H1 (cell line): ENCODE results near the gene MATN4. TPM values are rescaled to one million over a fixed set of nuclear protein-coding genes. Genes with fewer than 3 reads are reported as not detected.

Source experiments
- CTCF ChIA-PET: fragments of 300-600 bp; sonication (Branson Sonifier 250); formaldehyde crosslinking; loops from one replicate; lab custom pipeline; 2021; ENCODE audit not compliant: partially characterized antibody; lab: Charles Lee
- POLR2A ChIA-PET: fragments of 300-600 bp; sonication (Branson Sonifier 250); formaldehyde crosslinking; loops from one replicate; lab custom pipeline; 2021; ENCODE audit warnings: inconsistent platforms; ENCODE audit not compliant: partially characterized antibody; lab: Charles Lee
- DNase-seq, 2 experiments: peaks; one replicate each; pipeline versions ENCODE4 v3.0.0 to v3.0.0-alpha.2; 2010 to 2022; ENCODE audit warnings: low spot score in 2 of 2, low read depth in 1 of 2, mixed read lengths in 1 of 2
- FAIRE-seq: peaks from 2 replicates; lab custom pipeline; 2011; peaks lifted over from hg19 to GRCh38; lab: Jason Lieb, UNC
- H2AFZ ChIP-seq: 2 replicates; pipeline ENCODE4 v1.8.1; 2012; ENCODE audit warnings: low read length, inconsistent platforms
- H2AK5ac ChIP-seq: 2 replicates; pipeline ENCODE4 v1.6.1; 2013; ENCODE audit warnings: low read depth, low read length
- H2BK120ac ChIP-seq: replicated peaks from 2 replicates; pipeline ENCODE3; 2013; ENCODE audit warnings: low read depth, low read length, inconsistent platforms
- H2BK12ac ChIP-seq: 2 replicates; pipeline ENCODE4 v1.6.1; 2013; ENCODE audit warnings: low read depth, low read length
- H2BK15ac ChIP-seq: 2 replicates; pipeline ENCODE4 v1.6.1; 2013; ENCODE audit warnings: low read length
- H2BK20ac ChIP-seq: 2 replicates; pipeline ENCODE4 v1.6.1; 2013; ENCODE audit warnings: low read length
- H2BK5ac ChIP-seq: 2 replicates; pipeline ENCODE4 v1.6.1; 2013; ENCODE audit warnings: low read depth, low read length
- H3K14ac ChIP-seq: 2 replicates; pipeline ENCODE4 v1.6.1; 2013; ENCODE audit warnings: inconsistent platforms; ENCODE audit not compliant: insufficient read length
- H3K18ac ChIP-seq: 2 replicates; pipeline ENCODE4 v1.6.1; 2013; ENCODE audit warnings: low read length; ENCODE audit errors: extremely low read depth
- H3K23ac ChIP-seq: 2 replicates; pipeline ENCODE4 v1.6.1; 2013; ENCODE audit warnings: inconsistent platforms; ENCODE audit not compliant: insufficient read length
- H3K23me2 ChIP-seq: 2 replicates; pipeline ENCODE4 v1.6.1; 2013; ENCODE audit warnings: low read depth, low read length
- H3K27ac ChIP-seq: 2 replicates; pipeline ENCODE4 v1.6.1; 2011; ENCODE audit warnings: low read depth, low read length, inconsistent platforms
- H3K27me3 ChIP-seq, 4 experiments: replicated peaks in 1 of 4; 1 replicate in 1 of 4; 2 replicates in 3 of 4; pipeline versions ENCODE4 v1.6.1 to v1.8.1; 2011 to 2013; ENCODE audit warnings: low read length in 3 of 4, mild to moderate bottlenecking in 3 of 4, inconsistent platforms in 2 of 4, mixed read lengths in 2 of 4, moderate library complexity in 1 of 4; ENCODE audit not compliant: control insufficient read depth in 3 of 4, insufficient read depth in 3 of 4; ENCODE audit errors: extremely low read depth in 1 of 4
- H3K36me3 ChIP-seq, 4 experiments: 2 replicates each; pipeline versions ENCODE4 v1.6.1 to v1.8.1; 2011 to 2013; ENCODE audit warnings: mild to moderate bottlenecking in 4 of 4, low read length in 3 of 4, moderate library complexity in 2 of 4, control low read depth in 1 of 4, inconsistent platforms in 1 of 4; ENCODE audit not compliant: insufficient read depth in 4 of 4, control insufficient read depth in 2 of 4
- H3K4ac ChIP-seq: replicated peaks from 2 replicates; pipeline ENCODE3; 2013; ENCODE audit warnings: low read length, low read depth, mixed read lengths, inconsistent platforms; ENCODE audit not compliant: insufficient read length
- H3K4me1 ChIP-seq, 4 experiments: replicated peaks in 1 of 4; 1 replicate in 1 of 4; 2 replicates in 3 of 4; pipeline versions ENCODE4 v1.6.1 to v1.8.1; 2011 to 2013; ENCODE audit warnings: low read length in 3 of 4, inconsistent platforms in 2 of 4, mixed read lengths in 1 of 4; ENCODE audit not compliant: insufficient read depth in 4 of 4, control insufficient read depth in 3 of 4
- H3K4me2 ChIP-seq, 2 experiments: 2 replicates each; pipeline versions ENCODE4 v1.6.1 to v1.8.1; 2011 to 2013; ENCODE audit warnings: low read depth in 2 of 2, low read length in 2 of 2, control low read depth in 1 of 2, inconsistent platforms in 1 of 2, mild to moderate bottlenecking in 1 of 2; ENCODE audit not compliant: insufficient read depth in 1 of 2
- H3K4me3 ChIP-seq, 4 experiments: fragments of 200-600, 300-600 bp in 1 of 4; sonication (generic), shearing (Covaris generic), sonication (Bioruptor Twin) in 1 of 4; 2 replicates each; pipeline versions ENCODE4 v1.5.1 to v1.8.1; 2011 to 2016; ENCODE audit warnings: low read length in 4 of 4, low read depth in 3 of 4, control low read depth in 2 of 4, inconsistent platforms in 2 of 4, mild to moderate bottlenecking in 2 of 4, mixed read lengths in 1 of 4, moderate library complexity in 1 of 4; ENCODE audit not compliant: insufficient read depth in 2 of 4; ENCODE audit errors: extremely low read depth in 1 of 4
- H3K56ac ChIP-seq: replicated peaks from 2 replicates; pipeline ENCODE3; 2013; ENCODE audit warnings: low read depth, mild to moderate bottlenecking, mixed read lengths, low read length, inconsistent platforms; ENCODE audit not compliant: insufficient read length
- H3K79me1 ChIP-seq: 2 replicates; pipeline ENCODE4 v1.6.1; 2013; ENCODE audit warnings: low read depth, low read length, control low read depth
- H3K79me2 ChIP-seq, 2 experiments: 2 replicates each; pipeline versions ENCODE4 v1.6.1 to v1.8.1; 2012 to 2013; ENCODE audit warnings: low read length in 2 of 2, mild to moderate bottlenecking in 2 of 2, inconsistent platforms in 1 of 2; ENCODE audit not compliant: insufficient read depth in 2 of 2, control insufficient read depth in 1 of 2
- H3K9ac ChIP-seq, 4 experiments: replicated peaks in 1 of 4; 1 replicate in 1 of 4; 2 replicates in 3 of 4; pipeline versions ENCODE4 v1.6.1 to v1.8.1; 2011 to 2013; ENCODE audit warnings: low read depth in 3 of 4, low read length in 3 of 4, control low read depth in 2 of 4, mild to moderate bottlenecking in 2 of 4, moderate library complexity in 2 of 4, inconsistent platforms in 1 of 4; ENCODE audit errors: extremely low read depth in 1 of 4
- H3K9me3 ChIP-seq, 2 experiments: 2 replicates each; pipeline versions ENCODE4 v1.6.1 to v1.8.1; 2012 to 2013; ENCODE audit warnings: mild to moderate bottlenecking in 2 of 2, moderate library complexity in 2 of 2, control low read depth in 1 of 2, inconsistent platforms in 1 of 2, low read depth in 1 of 2, low read length in 1 of 2, mixed read lengths in 1 of 2; ENCODE audit not compliant: insufficient read depth in 2 of 2
- H4K20me1 ChIP-seq, 2 experiments: replicated peaks in 1 of 2; 2 replicates each; pipeline versions ENCODE3 to v1.8.1; 2011 to 2013; ENCODE audit warnings: inconsistent platforms in 2 of 2, low read length in 2 of 2, mild to moderate bottlenecking in 1 of 2; ENCODE audit not compliant: insufficient read depth in 2 of 2, control insufficient read depth in 1 of 2
- H4K5ac ChIP-seq: 2 replicates; pipeline ENCODE4 v1.6.1; 2013; ENCODE audit warnings: low read length, low read depth, mixed read lengths, inconsistent platforms; ENCODE audit not compliant: insufficient read length
- H4K8ac ChIP-seq: 2 replicates; pipeline ENCODE4 v1.8.0; 2013; ENCODE audit warnings: mild to moderate bottlenecking, moderate library complexity, low read length, inconsistent platforms; ENCODE audit not compliant: insufficient read depth; ENCODE audit errors: extremely low read depth
- H4K91ac ChIP-seq: replicated peaks from 2 replicates; pipeline ENCODE3; 2013; ENCODE audit warnings: low read length, mixed read lengths, inconsistent platforms; ENCODE audit not compliant: insufficient read length
- CBX8 ChIP-seq: fragments of 300-800, 300-1000 bp; sonication (generic); IDR thresholded peaks from 2 replicates; pipeline ENCODE4 v1.7.1; 2016; ENCODE audit warnings: low read depth, low read length, borderline replicate concordance
- PHF8 ChIP-seq: fragments of 200-600 bp; sonication (generic); conservative IDR thresholded peaks from 2 replicates; pipeline ENCODE4 v1.7.1; 2012; ENCODE audit warnings: low read depth, mild to moderate bottlenecking, inconsistent platforms, low read length, moderate library complexity
- YY1 ChIP-seq: IDR thresholded peaks from 2 replicates; pipeline ENCODE4 v1.6.1; 2011; ENCODE audit warnings: low read depth, mild to moderate bottlenecking, low read length
- WGBS, 2 experiments: shearing (Covaris generic) in 1 of 2; methylation state at CpG; one replicate each; pipeline versions ENCODE4 v1.1.6 to v1.1.7; 2013 to 2015; ENCODE audit warnings: low lambda C conversion rate in 2 of 2, mixed read lengths in 2 of 2, inconsistent platforms in 1 of 2, low coverage in 1 of 2, missing lambda C conversion rate in 1 of 2; ENCODE audit not compliant: insufficient replicate concordance in 2 of 2, insufficient coverage in 1 of 2, insufficient read length in 1 of 2; ENCODE audit errors: extremely low coverage in 1 of 2, missing lambda C conversion rate in 1 of 2; 5-methylcytosine and 5-hydroxymethylcytosine counted together
- polyA plus RNA-seq, 7 experiments: library from polyadenylated mRNA; depleted of rRNA in 3 of 7; stranded (reverse) in 5 of 7; unstranded in 2 of 7; fragments of >200 nt in 5 of 7; fragments of 200-250 nt in 2 of 7; gene quantifications; 1 replicate in 5 of 7; 2 replicates in 1 of 7; 4 replicates in 1 of 7; pipeline versions ENCODE4 v1.2.1 to v1.2.3, GENCODE V29; 2011 to 2013; ENCODE audit warnings: missing spikeins in 2 of 7, mixed read lengths in 2 of 7
- total RNA-seq: library from RNA; stranded (reverse); fragmentation: NEBNext Ultra II Directional; extraction: Animal tissue kit (Norgen Biotek cat#: 25700); gene quantifications from 2 replicates; pipeline ENCODE4 v1.2.1, GENCODE V29; 2021

The MATN4 gene
- total and polyA plus RNA-seq, 2 of the 8 experiments (the other 6 are each of a cell fraction or from before 2014, with no cell fraction given): 2.1 to 4.4 TPM

DNA sequence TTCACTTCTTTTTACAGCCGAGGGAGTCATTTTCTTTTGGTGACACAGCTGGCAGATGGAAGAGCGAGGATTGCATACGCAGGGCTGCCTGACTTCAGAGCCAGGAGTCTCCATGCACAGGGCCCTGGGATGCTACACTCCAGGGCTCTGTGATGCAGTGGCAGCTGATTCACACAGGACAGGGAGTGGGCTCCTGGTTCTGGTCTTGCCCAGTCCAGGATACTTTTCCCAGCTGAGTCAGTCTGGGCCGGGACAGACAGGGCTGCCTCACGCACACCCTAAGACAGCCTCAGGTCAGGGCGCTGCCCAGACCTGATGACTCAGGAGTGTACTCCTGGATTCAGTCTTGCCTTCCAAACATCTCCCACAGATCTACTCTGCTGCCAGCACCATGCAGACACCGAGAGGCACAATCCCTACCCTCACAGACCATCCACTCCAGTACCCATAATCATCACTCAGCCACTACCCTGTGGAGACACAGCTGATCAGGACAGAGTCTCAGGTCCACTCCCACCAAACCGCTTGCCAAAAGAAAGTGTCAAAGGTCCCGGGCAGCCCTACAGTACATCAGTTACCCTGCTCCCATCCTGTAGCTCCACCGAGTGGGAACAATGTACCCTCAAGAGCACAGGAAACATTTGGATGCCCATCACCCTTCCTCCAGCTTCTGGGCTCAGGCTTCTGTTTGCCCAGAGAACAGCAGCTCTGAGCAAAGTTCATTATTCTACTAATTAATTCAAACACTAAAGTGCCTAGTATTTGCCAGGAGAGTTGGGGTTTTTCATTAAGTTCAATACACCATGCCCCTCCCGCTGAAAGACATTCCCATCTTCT lies 28.6 kb upstream of the MATN4 start:
- ChIA-PET POLR2A (interaction anchor here (0.9 to 8.1 kb wide), 13 partner anchors 10 to 91 kb away, joined by 3 to 60 read pairs (median 4); partner anchors contain the start of gene SDC4), CTCF (interaction anchor here (0.7 to 5.0 kb wide), 17 partner anchors 7 to 434 kb away, joined by 3 to 44 read pairs (median 4); partner anchors contain the start of genes SDC4, SYS1 and TP53TG5)
- Histone ChIP-seq H3K23me2 (no peaks in the 10 kb centered on the region), H3K56ac (no peak overlapping the region), H3K79me2 (peaks cover 0 to 63% of the 10 kb centered on the region in 2 experiments; a peak in 3 of 4 replicates), H2BK5ac (peak overlapping the region; percentile 56), H2BK20ac (peak overlapping the region; percentile 80; the same call in 1 of the 2 replicates), H3K14ac (no peak overlapping the region), H3K27ac (peak overlapping the region; percentile 59; the same call in 1 of the 2 replicates), H3K4me1 (peaks cover 11 to 38% (median 23%) of the 10 kb centered on the region in 4 experiments), H3K9ac (no peak overlapping the region), H3K9me3 (no peaks in the 10 kb centered on the region), H3K18ac (no peak overlapping the region), H2AFZ (no peak overlapping the region), H4K20me1 (peaks cover 0 to 2% of the 10 kb centered on the region in 2 experiments), H2AK5ac (0 out of 2 replicates have a peak overlapping the region, but pooled peaks have one; percentile 65), H2BK12ac (peak overlapping the region; percentile 50; the same call in 1 of the 2 replicates), H3K27me3 (no peaks in the 10 kb centered on the region), H3K4me2 (no peak overlapping the region), H3K23ac (no peak overlapping the region), H2BK15ac (0 out of 2 replicates have a peak overlapping the region, but pooled peaks have one; percentile 46), H3K4me3 (no peak overlapping the region), H4K5ac (no peak overlapping the region), H3K4ac (no peak overlapping the region), H2BK120ac (no peak overlapping the region), H4K8ac (no peak overlapping the region), H4K91ac (no peak overlapping the region), H3K79me1 (peaks cover 19% of the 10 kb centered on the region), H3K36me3 (peaks cover 0 to 12% (median 4%) of the 10 kb centered on the region in 4 experiments; a peak in 5 of 8 replicates)
- FAIRE-seq: no peak
- 92% methylated on average over 11 of the region's 11 CpGs; no CpG with 5 or more reads in 1 of the 2 experiments for WGBS, 2 experiments
- DNase-seq: no peak
- no peak for TF ChIP-seq CBX8
- TF ChIP-seq PHF8: no peak
- TF ChIP-seq YY1: no peak
